Measurements from ENCODE around the gene PCAT7.

DNA sequence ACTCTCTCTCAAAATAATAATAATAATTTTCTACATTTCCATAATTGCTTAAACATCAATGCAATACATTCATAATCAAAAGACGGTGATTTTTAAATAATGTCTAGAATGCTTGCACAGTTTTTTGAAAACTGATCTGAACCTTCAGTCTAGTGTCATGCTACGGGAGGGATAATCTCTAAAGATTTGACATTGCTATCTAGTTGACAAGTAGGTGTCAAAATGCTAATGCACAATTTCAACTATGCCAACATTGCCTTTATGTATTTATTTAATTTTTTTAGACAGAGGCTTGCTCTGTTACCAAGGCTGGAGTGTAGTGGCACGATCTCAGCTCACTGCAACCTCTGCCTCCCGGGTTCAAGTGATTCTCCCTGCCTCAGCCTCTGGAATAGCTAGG is 16.0 kb upstream of the PCAT7 start:
- TF ChIP-seq EZH2 (IDR thresholded peaks at IDR 0.05) (no peak), EZH2phosphoT487 (IDR thresholded peaks at IDR 0.05) (no peak)
- TF ChIP-seq, protein P1, sequence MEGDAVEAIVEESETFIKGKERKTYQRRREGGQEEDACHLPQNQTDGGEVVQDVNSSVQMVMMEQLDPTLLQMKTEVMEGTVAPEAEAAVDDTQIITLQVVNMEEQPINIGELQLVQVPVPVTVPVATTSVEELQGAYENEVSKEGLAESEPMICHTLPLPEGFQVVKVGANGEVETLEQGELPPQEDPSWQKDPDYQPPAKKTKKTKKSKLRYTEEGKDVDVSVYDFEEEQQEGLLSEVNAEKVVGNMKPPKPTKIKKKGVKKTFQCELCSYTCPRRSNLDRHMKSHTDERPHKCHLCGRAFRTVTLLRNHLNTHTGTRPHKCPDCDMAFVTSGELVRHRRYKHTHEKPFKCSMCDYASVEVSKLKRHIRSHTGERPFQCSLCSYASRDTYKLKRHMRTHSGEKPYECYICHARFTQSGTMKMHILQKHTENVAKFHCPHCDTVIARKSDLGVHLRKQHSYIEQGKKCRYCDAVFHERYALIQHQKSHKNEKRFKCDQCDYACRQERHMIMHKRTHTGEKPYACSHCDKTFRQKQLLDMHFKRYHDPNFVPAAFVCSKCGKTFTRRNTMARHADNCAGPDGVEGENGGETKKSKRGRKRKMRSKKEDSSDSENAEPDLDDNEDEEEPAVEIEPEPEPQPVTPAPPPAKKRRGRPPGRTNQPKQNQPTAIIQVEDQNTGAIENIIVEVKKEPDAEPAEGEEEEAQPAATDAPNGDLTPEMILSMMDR (IDR thresholded peaks at IDR 0.05), result no peak
